Mammary epithelial cell (primary cell): ENCODE measurements around the gene NPC2.

ENCODE experiments used
- CTCF ChIP-seq, 2 donors: IDR thresholded peaks in 1 of 2; conservative IDR thresholded peaks in 1 of 2; 2 replicates each; pipeline ENCODE4 v1.5.1; 2011 to 2012; ENCODE audit warnings: inconsistent platforms in 2 of 2, low read length in 2 of 2, mild to moderate bottlenecking in 2 of 2, control low read depth in 1 of 2, low read depth in 1 of 2; ENCODE audit not compliant: insufficient read depth in 1 of 2; ENCODE audit errors: extremely low read depth in 1 of 2
- EZH2 ChIP-seq: IDR thresholded peaks from 2 replicates; pipeline ENCODE4 v1.6.1; 2012; ENCODE audit warnings: low read length, inconsistent platforms, borderline replicate concordance

GRCh38 chr14:74501691-74502090 is 8.6 kb upstream of the NPC2 start:
- no peak for TF ChIP-seq CTCF (conservative IDR thresholded peaks at IDR 0.05 in 1 of 2, IDR thresholded peaks at IDR 0.05 in 1 of 2; ENCODE audit: extremely low read depth in 1 of 2, insufficient read depth in 1 of 2, low read depth in 1 of 2, low read length in 2 of 2)
- TF ChIP-seq EZH2, result no peak
